ENCODE data around the gene TALDO1. TPM values are rescaled to one million over a fixed set of nuclear protein-coding genes. Genes with fewer than 3 reads are reported as not detected.
"Not testable (repeated sequence)": the region's sequence is repeated elsewhere in the genome, so short reads cannot be mapped to it uniquely, and the experiment has no call there.

Gene TALDO1
- total RNA-seq, 2 donors from 2014 or later, result 201 to 242 TPM

- not testable (repeated sequence) for H3K4me1 Mint-ChIP-seq (ENCODE audit: low read depth in 2 of 2); H3K36me3 Mint-ChIP-seq; ATAC-seq; H3K4me3 Mint-ChIP-seq; DNase-seq (ENCODE audit: low spot score); H3K9me3 Mint-ChIP-seq; H3K27ac Mint-ChIP-seq; H3K27me3 Mint-ChIP-seq
Observed at GRCh38 chr11:734541-734940, 12.7 kb upstream of the TALDO1 start.

GRCh38 chr11:737366-737765 is 9.9 kb upstream of the TALDO1 start:
- DNase-seq (ENCODE audit: low spot score) (no peak), ATAC-seq (no peak)
- Mint-ChIP-seq H3K9me3 (no peaks in the 10 kb centered on the region), H3K36me3 (no peaks in the 10 kb centered on the region), H3K27ac (no peak overlapping the region), H3K4me3 (no peak overlapping the region), H3K4me1 (ENCODE audit: low read depth in 2 of 2) (no peaks in the 10 kb centered on the region), H3K27me3 (peaks cover 0 to 3% of the 10 kb centered on the region in 2 donors)

GRCh38 chr11:737899-738298 is 9.4 kb upstream of the TALDO1 start:
- not testable (repeated sequence) for H3K36me3 Mint-ChIP-seq; H3K4me3 Mint-ChIP-seq; H3K4me1 Mint-ChIP-seq (ENCODE audit: low read depth in 2 of 2); ATAC-seq; DNase-seq (ENCODE audit: low spot score); H3K9me3 Mint-ChIP-seq; H3K27me3 Mint-ChIP-seq; H3K27ac Mint-ChIP-seq

GRCh38 chr11:742156-742546 is 5.1 kb upstream of the TALDO1 start:
- peaks cover 0 to 4% of the 10 kb centered on the region in 2 donors for H3K4me1 Mint-ChIP-seq (ENCODE audit: low read depth in 2 of 2)
- H3K4me3 Mint-ChIP-seq, result no peak overlapping the region
- no peaks in the 10 kb centered on the region for H3K9me3 Mint-ChIP-seq
- no peak overlapping the region for H3K27ac Mint-ChIP-seq
- DNase-seq (ENCODE audit: low spot score) (no peak), ATAC-seq (no peak)
- H3K27me3 Mint-ChIP-seq, result no peaks in the 10 kb centered on the region
- no peaks in the 10 kb centered on the region for H3K36me3 Mint-ChIP-seq

GRCh38 chr11:742571-743201 is 4.6 kb upstream of the TALDO1 start:
- DNase-seq (ENCODE audit: low spot score) (no peak), ATAC-seq (no peak)
- H3K27ac Mint-ChIP-seq, result no peak overlapping the region
- no peaks in the 10 kb centered on the region for H3K27me3 Mint-ChIP-seq
- H3K9me3 Mint-ChIP-seq, result no peaks in the 10 kb centered on the region
- no peak overlapping the region for H3K4me3 Mint-ChIP-seq
- no peaks in the 10 kb centered on the region for H3K36me3 Mint-ChIP-seq
- peaks cover 0 to 4% of the 10 kb centered on the region in 2 donors for H3K4me1 Mint-ChIP-seq (ENCODE audit: low read depth in 2 of 2)

GRCh38 chr11:745428-745827 is 1.8 kb upstream of the TALDO1 start:
- Mint-ChIP-seq H3K27ac (no peak overlapping the region), H3K36me3 (no peaks in the 10 kb centered on the region), H3K4me3 (no peak overlapping the region), H3K27me3 (no peaks in the 10 kb centered on the region), H3K4me1 (ENCODE audit: low read depth in 2 of 2) (peaks cover 0 to 8% of the 10 kb centered on the region in 2 donors), H3K9me3 (no peaks in the 10 kb centered on the region)
- DNase-seq (ENCODE audit: low spot score) (no peak), ATAC-seq (no peak)

GRCh38 chr11:746289-747157 is 741 bp upstream of the TALDO1 start:
- Mint-ChIP-seq H3K4me3 (peak overlapping the region; percentile 83), H3K27ac (peak overlapping the region in 1 of 2 donors; percentile 33), H3K9me3 (no peaks in the 10 kb centered on the region), H3K36me3 (no peaks in the 10 kb centered on the region), H3K27me3 (no peaks in the 10 kb centered on the region), H3K4me1 (ENCODE audit: low read depth in 2 of 2) (peaks cover 0 to 8% of the 10 kb centered on the region in 2 donors)
- no peak for DNase-seq (ENCODE audit: low spot score)
- peak in 1 of 2 donors; percentile 58 for ATAC-seq

GRCh38 chr11:748007-748359 is 719 bp downstream of the TALDO1 start:
- Mint-ChIP-seq H3K4me3 (peak overlapping the region; percentile 90), H3K9me3 (no peaks in the 10 kb centered on the region), H3K27me3 (no peaks in the 10 kb centered on the region), H3K36me3 (no peaks in the 10 kb centered on the region), H3K4me1 (ENCODE audit: low read depth in 2 of 2) (peaks cover 0 to 8% of the 10 kb centered on the region in 2 donors), H3K27ac (peak overlapping the region; percentile 71 to 76)
- DNase-seq (ENCODE audit: low spot score), result no peak
- ATAC-seq, result peak in 1 of 2 donors; percentile 12

- no peaks in the 10 kb centered on the region for H3K27me3 Mint-ChIP-seq
- H3K36me3 Mint-ChIP-seq, result no peaks in the 10 kb centered on the region
- H3K4me1 Mint-ChIP-seq (ENCODE audit: low read depth in 2 of 2), result peaks cover 0 to 8% of the 10 kb centered on the region in 2 donors
- no peaks in the 10 kb centered on the region for H3K9me3 Mint-ChIP-seq
- peak overlapping the region; percentile 37 to 58 for H3K27ac Mint-ChIP-seq
- no peak for ATAC-seq
- DNase-seq (ENCODE audit: low spot score), result no peak
- H3K4me3 Mint-ChIP-seq, result peak overlapping the region; percentile 59
Observed at GRCh38 chr11:749731-750130, 2.5 kb downstream of the TALDO1 start.

- H3K27ac Mint-ChIP-seq, result no peak overlapping the region
Observed at GRCh38 chr11:760236-760635, 13.0 kb downstream of the TALDO1 start.

GRCh38 chr11:761526-762108 is 14.4 kb downstream of the TALDO1 start:
- no peak overlapping the region for H3K4me3 Mint-ChIP-seq
- H3K9me3 Mint-ChIP-seq, result no peaks in the 10 kb centered on the region
- DNase-seq (ENCODE audit: low spot score) (no peak), ATAC-seq (no peak)
- no peak overlapping the region for H3K27ac Mint-ChIP-seq
- H3K27me3 Mint-ChIP-seq, result no peaks in the 10 kb centered on the region
- no peaks in the 10 kb centered on the region for H3K36me3 Mint-ChIP-seq
- H3K4me1 Mint-ChIP-seq (ENCODE audit: low read depth in 2 of 2), result no peaks in the 10 kb centered on the region

More at GRCh38 chr11:760236-760635, 13.0 kb downstream of the TALDO1 start:
- no peak for DNase-seq (ENCODE audit: low spot score)
- H3K4me1 Mint-ChIP-seq (ENCODE audit: low read depth in 2 of 2), result peaks cover 0 to 2% of the 10 kb centered on the region in 2 donors
- H3K9me3 Mint-ChIP-seq, result no peaks in the 10 kb centered on the region
- H3K27me3 Mint-ChIP-seq, result no peaks in the 10 kb centered on the region
- no peak overlapping the region for H3K4me3 Mint-ChIP-seq
- no peaks in the 10 kb centered on the region for H3K36me3 Mint-ChIP-seq
- ATAC-seq, result no peak

- Mint-ChIP-seq H3K36me3 (no peaks in the 10 kb centered on the region), H3K4me1 (ENCODE audit: low read depth in 2 of 2) (no peaks in the 10 kb centered on the region), H3K27me3 (no peaks in the 10 kb centered on the region), H3K27ac (no peak overlapping the region), H3K9me3 (no peaks in the 10 kb centered on the region), H3K4me3 (no peak overlapping the region)
- DNase-seq (ENCODE audit: low spot score) (peak; percentile 45), ATAC-seq (no peak)
Observed at GRCh38 chr11:762421-763072, 15.3 kb downstream of the TALDO1 start.

- DNase-seq (ENCODE audit: low spot score) (no peak), ATAC-seq (no peak)
- H3K27me3 Mint-ChIP-seq, result no peaks in the 10 kb centered on the region
- H3K4me3 Mint-ChIP-seq, result no peak overlapping the region
- no peaks in the 10 kb centered on the region for H3K36me3 Mint-ChIP-seq
- no peaks in the 10 kb centered on the region for H3K9me3 Mint-ChIP-seq
- H3K27ac Mint-ChIP-seq, result no peak overlapping the region
- H3K4me1 Mint-ChIP-seq (ENCODE audit: low read depth in 2 of 2), result no peaks in the 10 kb centered on the region
Observed at GRCh38 chr11:763073-763463, 15.8 kb downstream of the TALDO1 start.

All from natural killer cell treated with Interleukin-12 subunit alpha and Interleukin-12 subunit beta and Interleukin-15 and Interleukin-18, amount 100 ng/mL, for 72 hours (primary cell).